ENCODE results near the gene ZBTB40.

DNA sequence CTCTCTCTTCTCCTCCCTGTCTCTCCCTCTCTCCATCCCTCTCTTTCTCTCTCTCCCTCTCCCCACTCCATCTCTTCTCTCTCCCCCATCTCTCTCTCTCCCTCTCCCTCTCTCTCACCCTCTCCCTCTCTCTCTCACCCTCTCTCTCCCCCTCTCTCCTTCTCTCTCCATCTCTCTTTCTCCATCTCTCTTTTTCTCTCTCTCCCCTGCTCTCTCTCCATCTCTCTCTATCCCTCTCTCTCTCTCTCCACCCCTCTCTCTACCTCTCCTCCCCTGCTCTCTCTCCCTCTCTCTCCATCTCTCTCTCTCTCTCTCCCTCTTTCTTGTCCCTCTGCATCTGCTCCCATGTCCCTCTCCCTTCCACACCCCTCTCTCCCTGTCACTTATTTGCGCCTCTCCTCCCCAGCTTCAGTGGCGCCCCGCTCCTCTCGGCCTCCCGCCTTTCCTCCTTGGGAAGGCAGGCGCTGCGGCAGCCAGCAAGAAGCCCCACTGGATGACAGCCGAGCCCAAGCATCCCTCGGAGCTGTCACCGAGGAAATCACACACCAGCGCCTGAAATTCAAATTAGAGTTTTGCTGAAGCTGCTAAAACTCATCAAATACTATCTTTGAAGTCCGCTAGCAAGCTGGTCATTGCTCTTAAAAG, 96.3 kb downstream of the ZBTB40 start:
- TF ChIP-seq, protein P1, sequence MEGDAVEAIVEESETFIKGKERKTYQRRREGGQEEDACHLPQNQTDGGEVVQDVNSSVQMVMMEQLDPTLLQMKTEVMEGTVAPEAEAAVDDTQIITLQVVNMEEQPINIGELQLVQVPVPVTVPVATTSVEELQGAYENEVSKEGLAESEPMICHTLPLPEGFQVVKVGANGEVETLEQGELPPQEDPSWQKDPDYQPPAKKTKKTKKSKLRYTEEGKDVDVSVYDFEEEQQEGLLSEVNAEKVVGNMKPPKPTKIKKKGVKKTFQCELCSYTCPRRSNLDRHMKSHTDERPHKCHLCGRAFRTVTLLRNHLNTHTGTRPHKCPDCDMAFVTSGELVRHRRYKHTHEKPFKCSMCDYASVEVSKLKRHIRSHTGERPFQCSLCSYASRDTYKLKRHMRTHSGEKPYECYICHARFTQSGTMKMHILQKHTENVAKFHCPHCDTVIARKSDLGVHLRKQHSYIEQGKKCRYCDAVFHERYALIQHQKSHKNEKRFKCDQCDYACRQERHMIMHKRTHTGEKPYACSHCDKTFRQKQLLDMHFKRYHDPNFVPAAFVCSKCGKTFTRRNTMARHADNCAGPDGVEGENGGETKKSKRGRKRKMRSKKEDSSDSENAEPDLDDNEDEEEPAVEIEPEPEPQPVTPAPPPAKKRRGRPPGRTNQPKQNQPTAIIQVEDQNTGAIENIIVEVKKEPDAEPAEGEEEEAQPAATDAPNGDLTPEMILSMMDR (conservative IDR thresholded peaks at IDR 0.05; ENCODE audit: low read depth, low read length), result no peak
- TF ChIP-seq EZH2 (IDR thresholded peaks at IDR 0.05; ENCODE audit: borderline replicate concordance, low read depth, low read length, poor library complexity, severe bottlenecking), result no peak
